Measurements from ENCODE around the gene TRAF2.

The TRAF2 gene

GRCh38 chr9:136886610-136887597, 588 bp downstream of the TRAF2 start:
- TF ChIP-seq GATA3 (IDR thresholded peaks at IDR 0.05; ENCODE audit: low read depth, low read length) (no peak), GATA2 (IDR thresholded peaks at IDR 0.05; ENCODE audit: low read depth, low read length) (no peak)

GRCh38 chr9:136888454-136888853, 2.1 kb downstream of the TRAF2 start:
- TF ChIP-seq GATA2 (IDR thresholded peaks at IDR 0.05; ENCODE audit: low read depth, low read length) (no peak), GATA3 (IDR thresholded peaks at IDR 0.05; ENCODE audit: low read depth, low read length) (no peak)

- no peak for TF ChIP-seq GATA2 (IDR thresholded peaks at IDR 0.05; ENCODE audit: low read depth, low read length)
- no peak for TF ChIP-seq GATA3 (IDR thresholded peaks at IDR 0.05; ENCODE audit: low read depth, low read length)
Measured at GRCh38 chr9:136889858-136890257, 3.5 kb downstream of the TRAF2 start.

- no peak for TF ChIP-seq GATA2 (IDR thresholded peaks at IDR 0.05; ENCODE audit: low read depth, low read length)
- no peak for TF ChIP-seq GATA3 (IDR thresholded peaks at IDR 0.05; ENCODE audit: low read depth, low read length)
Measured at GRCh38 chr9:136890661-136891060, 4.3 kb downstream of the TRAF2 start.

GRCh38 chr9:136896027-136896426, 9.7 kb downstream of the TRAF2 start:
- TF ChIP-seq GATA3 (IDR thresholded peaks at IDR 0.05; ENCODE audit: low read depth, low read length) (no peak), GATA2 (IDR thresholded peaks at IDR 0.05; ENCODE audit: low read depth, low read length) (no peak)

- no peak for TF ChIP-seq GATA2 (IDR thresholded peaks at IDR 0.05; ENCODE audit: low read depth, low read length)
- no peak for TF ChIP-seq GATA3 (IDR thresholded peaks at IDR 0.05; ENCODE audit: low read depth, low read length)
Measured at GRCh38 chr9:136898483-136899100, 12.3 kb downstream of the TRAF2 start.

GRCh38 chr9:136899196-136899595, 12.9 kb downstream of the TRAF2 start:
- TF ChIP-seq GATA2 (IDR thresholded peaks at IDR 0.05; ENCODE audit: low read depth, low read length) (no peak), GATA3 (IDR thresholded peaks at IDR 0.05; ENCODE audit: low read depth, low read length) (no peak)

GRCh38 chr9:136900556-136900955, 14.2 kb downstream of the TRAF2 start:
- no peak for TF ChIP-seq GATA3 (IDR thresholded peaks at IDR 0.05; ENCODE audit: low read depth, low read length)

GRCh38 chr9:136900988-136901515, 14.7 kb downstream of the TRAF2 start:
- TF ChIP-seq GATA2 (IDR thresholded peaks at IDR 0.05; ENCODE audit: low read depth, low read length) = no peak

- TF ChIP-seq GATA3 (IDR thresholded peaks at IDR 0.05; ENCODE audit: low read depth, low read length) = no peak
- no peak for TF ChIP-seq GATA2 (IDR thresholded peaks at IDR 0.05; ENCODE audit: low read depth, low read length)
Measured at GRCh38 chr9:136901516-136902258, 15.4 kb downstream of the TRAF2 start.

- TF ChIP-seq GATA3 (IDR thresholded peaks at IDR 0.05; ENCODE audit: low read depth, low read length) (no peak), GATA2 (IDR thresholded peaks at IDR 0.05; ENCODE audit: low read depth, low read length) (no peak)
Measured at GRCh38 chr9:136902259-136902821, 16.0 kb downstream of the TRAF2 start.

- no peak for TF ChIP-seq GATA2 (IDR thresholded peaks at IDR 0.05; ENCODE audit: low read depth, low read length)
- TF ChIP-seq GATA3 (IDR thresholded peaks at IDR 0.05; ENCODE audit: low read depth, low read length) = no peak
Measured at GRCh38 chr9:136903041-136903554, 16.8 kb downstream of the TRAF2 start.

- no peak for TF ChIP-seq GATA3 (IDR thresholded peaks at IDR 0.05; ENCODE audit: low read depth, low read length)
- TF ChIP-seq GATA2 (IDR thresholded peaks at IDR 0.05; ENCODE audit: low read depth, low read length) = no peak
Measured at GRCh38 chr9:136906266-136906665, 19.9 kb downstream of the TRAF2 start.

Data from SH-SY5Y (cell line).